ENCODE measurements around the gene ZNF664. TPM values are rescaled to one million over a fixed set of nuclear protein-coding genes. Genes with fewer than 3 reads are reported as not detected.
A peak's percentile ranks its signal among the peaks of the same experiment; 100 is the strongest.

ZNF664 gene
- total and polyA plus RNA-seq, 9 of the 15 experiments (the other 6 are each of a cell fraction or from before 2014, with no cell fraction given): 3.3 to 101 (median 63.6) TPM

DNA sequence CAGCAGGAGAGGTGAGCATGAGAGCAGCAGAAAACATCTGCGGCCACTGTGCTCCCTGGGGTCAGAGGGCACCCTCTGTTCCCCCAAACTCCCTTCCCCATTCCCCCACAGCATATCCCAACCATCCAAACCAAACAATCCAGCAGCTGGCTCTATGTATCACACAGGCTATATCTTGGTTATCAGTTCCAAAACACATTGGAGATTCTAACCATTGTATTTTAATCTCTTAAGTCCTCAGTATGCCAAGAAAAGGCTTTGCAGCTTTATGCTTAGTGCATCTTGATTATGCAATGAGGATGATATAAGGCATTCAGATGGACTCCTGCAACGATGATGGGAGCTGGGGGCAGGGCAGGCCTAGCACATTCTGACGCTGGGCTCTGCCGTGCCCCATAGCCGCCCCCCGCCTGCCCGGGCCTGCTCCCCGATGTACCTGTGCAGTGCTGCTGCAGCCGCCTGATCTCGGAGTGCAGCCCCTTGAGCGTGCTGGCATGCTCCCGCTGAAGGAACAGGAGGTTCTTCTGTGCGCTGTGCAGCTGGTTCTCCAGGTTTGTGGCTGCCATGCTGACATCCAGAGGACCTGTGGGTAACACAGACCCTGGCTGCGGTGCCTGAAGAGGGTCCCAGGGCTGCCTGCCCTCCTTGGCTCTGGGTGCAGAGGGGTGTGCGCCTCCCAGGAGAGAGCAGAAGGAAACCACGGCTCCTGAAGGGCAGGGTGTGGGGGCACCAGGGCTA is 29.9 kb upstream of the ZNF664 start (continued):
- TF ChIP-seq CHAMP1 (IDR thresholded peaks at IDR 0.05) (no peak), CREM (IDR thresholded peaks at IDR 0.05; ENCODE audit: low read depth) (no peak), USF2 (CRISPR knock-in tag; IDR thresholded peaks at IDR 0.05) (no peak), GTF2E2 (tag; IDR thresholded peaks at IDR 0.05) (no peak), CBX2 (IDR thresholded peaks at IDR 0.05; ENCODE audit: insufficient read depth, low read length, poor library complexity, severe bottlenecking) (no peak), NR1H2 (CRISPR knock-in tag; IDR thresholded peaks at IDR 0.05) (no peak), CBFA2T3 (IDR thresholded peaks at IDR 0.05) (peak; percentile 53), CCAR2 (IDR thresholded peaks at IDR 0.05; ENCODE audit: low read depth, low read length) (no peak), MTA3 (IDR thresholded peaks at IDR 0.05; ENCODE audit: borderline replicate concordance) (no peak), BCOR (IDR thresholded peaks at IDR 0.05) (no peak), GTF2A2 (tag; IDR thresholded peaks at IDR 0.05) (no peak), IRF2 (CRISPR knock-in tag; IDR thresholded peaks at IDR 0.05) (no peak), NR2C2 (CRISPR knock-in tag; IDR thresholded peaks at IDR 0.05) (no peak), NR2C2 (tag; IDR thresholded peaks at IDR 0.05) (no peak), ILF3 (IDR thresholded peaks at IDR 0.05; ENCODE audit: borderline replicate concordance) (no peak), MAZ (CRISPR knock-in tag; conservative IDR thresholded peaks at IDR 0.05 in 1 of 2, IDR thresholded peaks at IDR 0.05 in 1 of 2) (no peak), NONO (IDR thresholded peaks at IDR 0.05; ENCODE audit: low read depth in 2 of 2, low read length in 1 of 2) (no peak), HCFC1 (IDR thresholded peaks at IDR 0.05; ENCODE audit: low read depth, low read length) (no peak), PURB (CRISPR knock-in tag; IDR thresholded peaks at IDR 0.05; ENCODE audit: low read depth) (no peak)
- TF ChIP-seq, protein P1, sequence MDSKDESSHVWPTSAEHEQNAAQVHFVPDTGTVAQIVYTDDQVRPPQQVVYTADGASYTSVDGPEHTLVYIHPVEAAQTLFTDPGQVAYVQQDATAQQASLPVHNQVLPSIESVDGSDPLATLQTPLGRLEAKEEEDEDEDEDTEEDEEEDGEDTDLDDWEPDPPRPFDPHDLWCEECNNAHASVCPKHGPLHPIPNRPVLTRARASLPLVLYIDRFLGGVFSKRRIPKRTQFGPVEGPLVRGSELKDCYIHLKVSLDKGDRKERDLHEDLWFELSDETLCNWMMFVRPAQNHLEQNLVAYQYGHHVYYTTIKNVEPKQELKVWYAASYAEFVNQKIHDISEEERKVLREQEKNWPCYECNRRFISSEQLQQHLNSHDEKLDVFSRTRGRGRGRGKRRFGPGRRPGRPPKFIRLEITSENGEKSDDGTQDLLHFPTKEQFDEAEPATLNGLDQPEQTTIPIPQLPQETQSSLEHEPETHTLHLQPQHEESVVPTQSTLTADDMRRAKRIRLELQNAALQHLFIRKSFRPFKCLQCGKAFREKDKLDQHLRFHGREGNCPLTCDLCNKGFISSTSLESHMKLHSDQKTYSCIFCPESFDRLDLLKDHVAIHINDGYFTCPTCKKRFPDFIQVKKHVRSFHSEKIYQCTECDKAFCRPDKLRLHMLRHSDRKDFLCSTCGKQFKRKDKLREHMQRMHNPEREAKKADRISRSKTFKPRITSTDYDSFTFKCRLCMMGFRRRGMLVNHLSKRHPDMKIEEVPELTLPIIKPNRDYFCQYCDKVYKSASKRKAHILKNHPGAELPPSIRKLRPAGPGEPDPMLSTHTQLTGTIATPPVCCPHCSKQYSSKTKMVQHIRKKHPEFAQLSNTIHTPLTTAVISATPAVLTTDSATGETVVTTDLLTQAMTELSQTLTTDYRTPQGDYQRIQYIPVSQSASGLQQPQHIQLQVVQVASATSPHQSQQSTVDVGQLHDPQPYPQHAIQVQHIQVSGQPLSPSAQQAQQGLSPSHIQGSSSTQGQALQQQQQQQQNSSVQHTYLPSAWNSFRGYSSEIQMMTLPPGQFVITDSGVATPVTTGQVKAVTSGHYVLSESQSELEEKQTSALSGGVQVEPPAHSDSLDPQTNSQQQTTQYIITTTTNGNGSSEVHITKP (IDR thresholded peaks at IDR 0.05; ENCODE audit: partially characterized antibody): no peak
- TF ChIP-seq, protein P2, sequence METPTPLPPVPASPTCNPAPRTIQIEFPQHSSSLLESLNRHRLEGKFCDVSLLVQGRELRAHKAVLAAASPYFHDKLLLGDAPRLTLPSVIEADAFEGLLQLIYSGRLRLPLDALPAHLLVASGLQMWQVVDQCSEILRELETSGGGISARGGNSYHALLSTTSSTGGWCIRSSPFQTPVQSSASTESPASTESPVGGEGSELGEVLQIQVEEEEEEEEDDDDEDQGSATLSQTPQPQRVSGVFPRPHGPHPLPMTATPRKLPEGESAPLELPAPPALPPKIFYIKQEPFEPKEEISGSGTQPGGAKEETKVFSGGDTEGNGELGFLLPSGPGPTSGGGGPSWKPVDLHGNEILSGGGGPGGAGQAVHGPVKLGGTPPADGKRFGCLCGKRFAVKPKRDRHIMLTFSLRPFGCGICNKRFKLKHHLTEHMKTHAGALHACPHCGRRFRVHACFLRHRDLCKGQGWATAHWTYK (CRISPR knock-in tag; IDR thresholded peaks at IDR 0.05): no peak
